ENCODE measurements around the gene CRYL1. TPM values are rescaled to one million over a fixed set of nuclear protein-coding genes. Genes with fewer than 3 reads are reported as not detected.

CRYL1 gene
- total RNA-seq, 1 experiment from 2014 or later, result 34.0 TPM

GRCh38 chr13:20498129-20498528, 27.5 kb downstream of the CRYL1 start:
- in situ Hi-C loops (cut with HindIII; ENCODE audit: low sequenced_read_pairs), result no loop called here
- DNase-seq (ENCODE audit: low spot score), result no peak

- no peak for DNase-seq (ENCODE audit: low spot score)
- in situ Hi-C loops (cut with HindIII; ENCODE audit: low sequenced_read_pairs), result no loop called here
These were observed 28.5 kb downstream of the CRYL1 start for GRCh38 chr13:20497006-20497775.

- DNase-seq (ENCODE audit: low spot score), result peak; percentile 77
- in situ Hi-C loops (cut with HindIII; ENCODE audit: low sequenced_read_pairs), result no loop called here
These were observed 30.3 kb downstream of the CRYL1 start for GRCh38 chr13:20495087-20496023.

- in situ Hi-C loops (cut with HindIII; ENCODE audit: low sequenced_read_pairs), result no loop called here
- no peak for DNase-seq (ENCODE audit: low spot score)
These were observed 31.0 kb downstream of the CRYL1 start for GRCh38 chr13:20494656-20495055.

GRCh38 chr13:20492641-20493040, 33.0 kb downstream of the CRYL1 start:
- peak; percentile 34 for DNase-seq (ENCODE audit: low spot score)
- in situ Hi-C loops (cut with HindIII; ENCODE audit: low sequenced_read_pairs), result no loop called here

GRCh38 chr13:20491926-20492435, 33.7 kb downstream of the CRYL1 start:
- no peak for DNase-seq (ENCODE audit: low spot score)
- in situ Hi-C loops (cut with HindIII; ENCODE audit: low sequenced_read_pairs), result no loop called here

GRCh38 chr13:20489185-20489820, 36.4 kb downstream of the CRYL1 start:
- DNase-seq (ENCODE audit: low spot score), result no peak
- in situ Hi-C loops (cut with HindIII; ENCODE audit: low sequenced_read_pairs), result no loop called here

GRCh38 chr13:20487927-20488326, 37.7 kb downstream of the CRYL1 start:
- in situ Hi-C loops (cut with HindIII; ENCODE audit: low sequenced_read_pairs), result no loop called here
- no peak for DNase-seq (ENCODE audit: low spot score)

GRCh38 chr13:20482787-20483186, 42.9 kb downstream of the CRYL1 start:
- no peak for DNase-seq (ENCODE audit: low spot score)
- in situ Hi-C loops (cut with HindIII; ENCODE audit: low sequenced_read_pairs), result no loop called here

GRCh38 chr13:20482275-20482761, 43.3 kb downstream of the CRYL1 start:
- in situ Hi-C loops (cut with HindIII; ENCODE audit: low sequenced_read_pairs), result no loop called here

GRCh38 chr13:20477394-20477793, 48.3 kb downstream of the CRYL1 start:
- DNase-seq (ENCODE audit: low spot score), result no peak
- in situ Hi-C loops (cut with HindIII; ENCODE audit: low sequenced_read_pairs), result no loop called here

More at GRCh38 chr13:20482275-20482761, 43.3 kb downstream of the CRYL1 start:
- no peak for DNase-seq (ENCODE audit: low spot score)

- DNase-seq (ENCODE audit: low spot score), result no peak
- in situ Hi-C loops (cut with HindIII; ENCODE audit: low sequenced_read_pairs), result no loop called here
These were observed 49.5 kb downstream of the CRYL1 start for GRCh38 chr13:20475927-20476691.

GRCh38 chr13:20474515-20474914, 51.1 kb downstream of the CRYL1 start:
- in situ Hi-C loops (cut with HindIII; ENCODE audit: low sequenced_read_pairs), result no loop called here
- no peak for DNase-seq (ENCODE audit: low spot score)

- no peak for DNase-seq (ENCODE audit: low spot score)
- in situ Hi-C loops (cut with HindIII; ENCODE audit: low sequenced_read_pairs), result no loop called here
These were observed 51.8 kb downstream of the CRYL1 start for GRCh38 chr13:20473888-20474287.

GRCh38 chr13:20473139-20473538, 52.5 kb downstream of the CRYL1 start:
- DNase-seq (ENCODE audit: low spot score), result no peak
- in situ Hi-C loops (cut with HindIII; ENCODE audit: low sequenced_read_pairs), result no loop called here

GRCh38 chr13:20472531-20472930, 53.1 kb downstream of the CRYL1 start:
- in situ Hi-C loops (cut with HindIII; ENCODE audit: low sequenced_read_pairs), result no loop called here
- no peak for DNase-seq (ENCODE audit: low spot score)

- no peak for DNase-seq (ENCODE audit: low spot score)
- in situ Hi-C loops (cut with HindIII; ENCODE audit: low sequenced_read_pairs), result no loop called here
These were observed 55.5 kb downstream of the CRYL1 start for GRCh38 chr13:20470136-20470535.

GRCh38 chr13:20466371-20466770, 59.3 kb downstream of the CRYL1 start:
- in situ Hi-C loops (cut with HindIII; ENCODE audit: low sequenced_read_pairs), result no loop called here
- no peak for DNase-seq (ENCODE audit: low spot score)

Measured in G401 (cell line).